OCI-LY3 (cell line): ENCODE data around the gene SIK3.

ENCODE experiments used
- H2AFZ ChIP-seq: fragments of 200-600, 300-600 bp; shearing (Covaris generic); 2 replicates; pipeline ENCODE4 v1.6.0; 2014; ENCODE audit warnings: antibody characterized with exemption, low read depth, low read length
- H3K27ac ChIP-seq: fragments of 200-600, 300-600 bp; sonication (generic); 2 replicates; pipeline ENCODE4 v1.5.1; 2014; ENCODE audit warnings: mild to moderate bottlenecking, low read length, moderate library complexity, mixed read lengths
- H3K27me3 ChIP-seq: fragments of 200-600, 300-600 bp; sonication (generic); 2 replicates; pipeline ENCODE4 v1.6.1; 2014; ENCODE audit warnings: low read depth, low read length, mixed read lengths
- H3K36me3 ChIP-seq: fragments of 200-600, 300-600 bp; sonication (generic); replicated peaks from 2 replicates; pipeline ENCODE3; 2014; ENCODE audit warnings: low read depth, low read length, mixed read lengths
- H3K4me1 ChIP-seq: fragments of 300-600, 200-600 bp; sonication (generic); 2 replicates; pipeline ENCODE4 v1.6.1; 2014; ENCODE audit warnings: low read length, mixed read lengths
- H3K4me2 ChIP-seq: fragments of 200-600, 300-600 bp; sonication (generic); 2 replicates; pipeline ENCODE4 v1.6.1; 2014; ENCODE audit warnings: low read length, mixed read lengths
- H3K4me3 ChIP-seq: fragments of 300-600, 200-600 bp; sonication (generic); 2 replicates; pipeline ENCODE4 v1.5.1; 2014; ENCODE audit warnings: antibody characterized with exemption, mild to moderate bottlenecking, low read length, moderate library complexity
- H3K79me2 ChIP-seq: fragments of 300-600, 200-600 bp; shearing (Covaris generic); 2 replicates; pipeline ENCODE4 v1.6.1; 2014; ENCODE audit warnings: mild to moderate bottlenecking, low read length, mixed read lengths
- H3K9ac ChIP-seq: fragments of 300-600, 200-600 bp; shearing (Covaris generic); 2 replicates; pipeline ENCODE4 v1.6.0; 2014; ENCODE audit warnings: mild to moderate bottlenecking, low read length, moderate library complexity
- H3K9me3 ChIP-seq: fragments of 200-600, 300-600 bp; shearing (Covaris generic); 2 replicates; pipeline ENCODE4 v1.6.1; 2014; ENCODE audit warnings: low read length, mixed read lengths; ENCODE audit not compliant: insufficient read depth
- H4K20me1 ChIP-seq: fragments of 200-600, 300-600 bp; sonication (generic); 2 replicates; pipeline ENCODE4 v1.6.1; 2016; ENCODE audit warnings: low read length, mixed read lengths; ENCODE audit not compliant: insufficient read depth
- CTCF ChIP-seq: fragments of 200-600, 300-600 bp; sonication (generic); IDR thresholded peaks from 2 replicates; pipeline ENCODE4 v1.5.1; 2014; ENCODE audit warnings: antibody characterized with exemption, low read length, low read depth
- EZH2phosphoT487 ChIP-seq: fragments of 200-600 bp; shearing (Covaris generic); IDR thresholded peaks from 2 replicates; pipeline ENCODE4 v1.6.1; 2018; ENCODE audit warnings: antibody characterized with exemption, mixed run types, low read depth

SIK3 gene

GRCh38 chr11:117127171-117127901 is 29.1 kb upstream of the SIK3 start:
- Histone ChIP-seq H3K9ac (no peak overlapping the region), H3K4me2 (no peak overlapping the region), H2AFZ (no peak overlapping the region), H3K4me3 (no peak overlapping the region), H3K36me3 (no peaks in the 10 kb centered on the region), H3K27ac (no peak overlapping the region), H3K79me2 (no peaks in the 10 kb centered on the region), H3K27me3 (peaks cover 9% of the 10 kb centered on the region; the same call in 1 of the 2 replicates), H3K9me3 (no peaks in the 10 kb centered on the region), H3K4me1 (no peaks in the 10 kb centered on the region), H4K20me1 (no peaks in the 10 kb centered on the region)
- TF ChIP-seq EZH2phosphoT487 = no peak
- no peak for TF ChIP-seq CTCF

DNA sequence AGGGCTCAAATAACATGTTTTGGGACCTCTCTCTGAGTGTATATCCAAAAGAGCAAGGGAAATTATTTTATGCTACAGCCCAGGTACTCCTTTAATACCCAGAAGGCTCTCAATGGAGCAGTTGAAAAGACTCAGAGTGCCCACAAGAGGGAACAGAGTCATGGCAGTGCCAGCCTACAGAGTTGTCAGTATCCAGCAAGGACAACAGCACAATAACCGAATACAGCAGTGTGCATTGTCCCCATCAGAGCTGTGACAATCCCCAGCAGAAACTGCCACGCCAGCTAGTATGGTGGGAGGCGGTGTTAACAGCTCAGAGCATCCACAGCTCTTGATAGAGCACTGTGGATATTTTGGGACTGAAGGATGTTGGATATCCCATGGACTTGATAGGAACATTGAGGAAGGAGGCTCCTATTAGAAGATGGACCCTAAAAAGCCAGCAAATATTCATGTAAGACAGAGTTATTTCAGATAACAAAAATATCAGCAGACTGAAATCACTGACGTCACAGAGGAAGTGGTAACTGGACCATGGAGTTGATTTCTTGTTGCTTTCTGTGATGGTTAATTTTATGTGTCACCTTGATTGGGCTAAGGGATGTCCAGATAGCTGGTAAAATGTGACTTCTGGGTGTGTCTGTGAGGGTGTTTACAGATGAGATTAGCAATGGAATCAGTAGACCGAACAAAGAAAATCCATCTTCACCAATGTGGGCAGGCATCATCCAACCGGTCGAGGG is 28.2 kb upstream of the SIK3 start:
- H3K9me3 ChIP-seq = no peaks in the 10 kb centered on the region
- no peaks in the 10 kb centered on the region for H3K4me1 ChIP-seq
- no peak overlapping the region for H2AFZ ChIP-seq
- H3K4me3 ChIP-seq = no peak overlapping the region
- H3K79me2 ChIP-seq = no peaks in the 10 kb centered on the region
- no peaks in the 10 kb centered on the region for H3K36me3 ChIP-seq
- H3K9ac ChIP-seq = no peak overlapping the region
- H3K27me3 ChIP-seq = peaks cover 9% of the 10 kb centered on the region; the same call in 1 of the 2 replicates
- H4K20me1 ChIP-seq = no peaks in the 10 kb centered on the region
- H3K27ac ChIP-seq = no peak overlapping the region
- TF ChIP-seq EZH2phosphoT487 = no peak
- no peak for TF ChIP-seq CTCF
- H3K4me2 ChIP-seq = no peak overlapping the region

GRCh38 chr11:117122556-117122955 is 24.3 kb upstream of the SIK3 start:
- Histone ChIP-seq H3K79me2 (no peaks in the 10 kb centered on the region), H3K4me1 (no peaks in the 10 kb centered on the region), H3K27ac (no peak overlapping the region), H3K27me3 (peaks cover 9% of the 10 kb centered on the region; the same call in 1 of the 2 replicates), H4K20me1 (no peaks in the 10 kb centered on the region), H3K4me3 (no peak overlapping the region), H3K9me3 (no peaks in the 10 kb centered on the region), H3K36me3 (no peaks in the 10 kb centered on the region), H3K4me2 (no peak overlapping the region), H3K9ac (no peak overlapping the region), H2AFZ (no peak overlapping the region)
- no peak for TF ChIP-seq EZH2phosphoT487
- TF ChIP-seq CTCF = no peak

GRCh38 chr11:117121176-117121575 is 22.9 kb upstream of the SIK3 start:
- no peak overlapping the region for H2AFZ ChIP-seq
- H3K79me2 ChIP-seq = no peaks in the 10 kb centered on the region
- H3K36me3 ChIP-seq = no peaks in the 10 kb centered on the region
- TF ChIP-seq EZH2phosphoT487 (no peak), CTCF (no peak)
- no peaks in the 10 kb centered on the region for H3K4me1 ChIP-seq
- H3K9ac ChIP-seq = no peak overlapping the region
- no peak overlapping the region for H3K27ac ChIP-seq
- H3K27me3 ChIP-seq = peaks cover 9% of the 10 kb centered on the region; the same call in 1 of the 2 replicates
- no peak overlapping the region for H3K4me3 ChIP-seq
- H3K9me3 ChIP-seq = no peaks in the 10 kb centered on the region
- H3K4me2 ChIP-seq = no peak overlapping the region
- H4K20me1 ChIP-seq = no peaks in the 10 kb centered on the region
